NCI-H446 (cell line): Measurements from ENCODE around the gene RAB5B.

Experiments used
- DNase-seq, 2 experiments: peaks; one replicate each; lab custom pipeline; 2025; lab: John Stamatoyannopoulos, UW

RAB5B gene, protein sequence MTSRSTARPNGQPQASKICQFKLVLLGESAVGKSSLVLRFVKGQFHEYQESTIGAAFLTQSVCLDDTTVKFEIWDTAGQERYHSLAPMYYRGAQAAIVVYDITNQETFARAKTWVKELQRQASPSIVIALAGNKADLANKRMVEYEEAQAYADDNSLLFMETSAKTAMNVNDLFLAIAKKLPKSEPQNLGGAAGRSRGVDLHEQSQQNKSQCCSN

DNA sequence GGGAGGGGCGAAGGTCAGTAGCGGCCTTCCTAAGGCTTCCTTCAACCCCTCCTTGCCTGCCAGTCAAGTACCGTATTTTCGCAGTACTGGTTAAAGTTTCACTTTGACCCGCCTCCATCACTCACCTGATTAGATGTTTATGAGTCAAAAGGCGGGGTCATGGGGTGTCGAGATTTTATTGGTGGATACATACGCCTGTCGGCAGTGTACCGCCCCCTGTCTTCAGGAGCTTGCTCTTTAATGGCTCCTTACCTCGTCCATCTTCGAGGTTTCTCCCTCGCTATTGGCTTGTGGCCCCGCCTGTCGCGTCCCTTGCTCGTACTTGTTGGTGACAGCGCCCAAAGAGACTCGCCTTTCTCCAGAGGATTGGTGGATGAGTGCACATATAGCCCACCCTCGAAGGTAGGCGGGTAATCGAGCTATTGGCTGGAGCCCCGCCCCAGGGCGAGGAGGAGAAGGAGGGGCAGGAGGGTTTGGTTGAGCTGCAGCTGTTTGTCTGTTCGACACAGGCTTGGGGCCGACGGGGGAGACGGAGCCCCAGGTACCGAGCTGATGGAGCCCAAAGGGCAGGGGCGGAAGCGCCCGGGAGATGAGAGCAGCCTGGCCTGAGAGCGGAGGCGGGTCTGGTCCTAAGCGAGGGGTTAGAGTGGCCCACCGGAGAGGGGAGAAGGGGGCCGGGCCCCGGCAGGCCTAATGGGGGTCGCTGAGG lies at the start of gene RAB5B:
Gene RAB5B (plus strand): TSS at position 480 of the 709 bp plus-strand sequence. CDS start 12,883 bp downstream, outside the sequence.
- peak; percentile 98 to 99 for DNase-seq

DNA sequence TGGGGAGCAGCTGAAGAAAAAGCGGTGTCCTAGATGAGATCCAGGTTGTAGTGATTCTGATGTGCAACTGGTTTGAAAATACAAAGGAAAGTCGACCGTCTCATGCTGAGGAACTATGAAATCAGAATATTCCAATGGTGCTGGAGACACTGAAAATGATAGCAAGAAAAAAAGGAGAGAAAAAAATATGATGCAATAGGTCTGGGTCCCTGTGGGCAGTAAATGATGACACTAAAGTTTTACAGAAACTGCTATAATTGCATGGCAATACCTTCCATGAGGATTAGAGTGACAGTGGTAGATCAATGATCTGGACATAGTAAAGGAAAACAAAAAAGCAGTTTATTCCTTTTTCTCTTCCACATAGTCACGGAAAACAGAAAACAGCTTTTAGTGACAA lies 48.5 kb upstream of the RAB5B start:
- no peak for DNase-seq

DNA sequence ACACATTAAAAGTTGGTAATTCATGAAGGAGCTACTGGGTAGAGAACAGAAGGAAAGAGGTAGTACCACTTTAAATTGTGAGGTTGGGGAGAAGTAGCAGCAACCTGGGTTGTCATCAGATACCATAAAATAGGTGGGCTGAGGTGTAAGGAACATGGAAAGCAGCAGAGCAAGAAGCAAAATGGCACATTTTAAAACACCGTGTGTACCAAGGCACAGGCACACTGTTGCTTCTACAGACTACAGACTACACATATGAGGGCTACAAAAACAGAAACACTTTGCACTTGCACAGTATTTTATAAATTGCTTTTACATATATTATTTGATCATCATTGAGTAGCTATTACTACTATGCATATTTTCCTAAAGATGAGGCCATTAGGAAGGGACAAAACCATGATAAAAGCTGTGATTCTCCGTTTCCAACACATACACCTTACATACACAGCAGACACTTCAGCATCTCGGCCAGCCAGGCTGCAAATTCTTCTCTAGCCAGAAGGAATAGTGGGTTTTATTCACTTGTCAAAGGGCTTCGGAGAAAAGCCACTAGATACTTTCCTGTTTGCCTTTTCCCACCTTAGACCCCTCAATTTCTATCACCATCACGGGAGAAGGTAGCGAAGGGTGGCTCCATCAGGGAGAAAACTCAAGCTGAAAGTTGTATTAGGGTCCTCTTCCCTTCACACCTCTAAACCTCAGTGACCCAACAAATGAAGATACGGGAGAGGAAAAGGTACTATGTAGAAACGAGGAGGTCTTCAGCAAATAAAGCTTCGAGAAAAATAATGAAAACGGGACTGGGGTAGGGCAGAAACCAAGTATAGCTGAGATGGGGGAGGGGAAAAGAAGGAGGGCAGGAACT lies 47.8 kb upstream of the RAB5B start:
- no peak for DNase-seq

DNA sequence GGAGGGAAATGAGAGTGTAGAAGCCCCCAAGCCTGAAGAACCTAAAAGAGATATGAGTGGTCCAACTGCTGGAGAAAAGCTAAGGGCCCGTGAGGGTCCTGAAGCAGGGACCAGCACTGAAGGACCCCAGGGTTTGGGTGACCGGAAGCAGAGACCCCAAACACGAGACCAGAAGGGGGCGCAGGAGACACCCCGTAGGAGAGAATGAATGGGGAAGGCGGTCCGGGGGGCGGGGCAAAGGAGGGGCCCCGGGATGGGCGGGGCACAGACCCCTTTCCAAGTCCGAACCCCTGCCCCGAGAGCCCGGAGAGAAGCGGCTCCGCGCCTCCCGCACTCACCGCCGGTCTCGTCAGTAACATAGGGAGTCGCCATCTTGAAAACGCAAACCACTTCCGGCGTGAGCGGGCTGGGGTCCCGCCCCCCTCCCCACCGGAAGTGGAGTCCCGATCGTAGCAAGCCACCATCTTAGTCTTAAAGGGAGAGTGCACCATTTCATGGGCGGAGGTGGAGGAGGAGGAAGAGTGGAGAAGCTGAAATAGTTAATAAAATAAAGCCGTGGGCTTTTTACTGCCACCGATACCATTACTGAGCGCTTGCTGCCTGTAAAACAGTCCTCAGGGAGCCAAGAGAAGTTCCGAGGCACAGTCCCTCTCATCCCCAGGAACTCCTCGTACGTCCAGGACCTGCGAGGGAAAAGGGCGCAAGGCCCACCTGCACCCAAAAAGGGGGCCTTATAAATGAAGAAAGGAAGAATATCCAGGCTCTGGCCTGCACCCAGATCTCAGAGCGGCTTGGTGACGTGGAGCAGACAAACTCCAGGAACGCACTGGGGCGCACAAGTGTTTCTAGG lies 46.9 kb upstream of the RAB5B start:
- peak; percentile 92 to 94 for DNase-seq

DNA sequence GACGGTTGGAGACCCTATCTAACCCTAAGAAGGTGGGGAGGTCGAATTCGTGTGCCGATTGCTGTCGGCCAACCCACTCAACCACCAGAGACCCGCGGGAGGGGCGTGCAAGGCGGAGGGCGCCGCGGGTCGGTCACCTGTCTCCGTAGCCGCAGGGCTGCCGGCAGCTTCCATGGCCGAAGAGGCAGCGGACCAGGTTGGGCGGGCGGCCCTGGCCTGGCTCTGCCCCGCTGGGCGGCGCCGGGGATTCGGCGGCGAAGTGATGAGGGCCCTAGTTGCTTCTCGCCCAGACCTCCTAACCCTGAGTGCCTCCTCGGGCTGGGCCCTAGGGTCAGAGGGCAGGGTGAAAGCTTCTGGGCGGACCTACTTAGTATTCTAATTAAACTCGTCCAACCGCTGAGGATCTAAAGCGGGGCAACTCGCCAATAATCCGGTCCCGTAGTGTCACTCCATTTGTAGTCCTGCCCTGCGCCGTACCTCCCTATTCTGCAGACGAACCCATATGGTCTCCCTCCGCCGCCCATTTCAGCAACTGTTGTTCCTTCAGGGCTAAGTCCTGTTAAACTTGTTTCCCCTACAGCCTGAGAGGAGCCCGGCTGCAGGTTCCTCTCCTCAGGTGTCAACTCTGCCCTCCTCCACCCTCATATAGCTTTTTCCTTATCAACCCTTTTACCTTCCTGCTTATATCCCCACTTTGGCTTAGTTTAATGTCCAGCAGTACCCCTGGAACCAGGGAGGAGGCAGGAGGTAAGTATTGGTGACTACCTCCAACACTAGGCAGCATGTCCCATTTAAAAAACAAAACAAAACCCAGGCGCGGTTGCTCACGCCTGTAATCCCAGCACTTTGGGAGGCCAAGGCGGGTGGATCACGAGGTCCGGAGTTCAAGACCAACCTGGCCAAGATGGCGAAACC lies 46.0 kb upstream of the RAB5B start, which contains the start of gene PYM1:
Gene PYM1 (minus strand): TSS at position 307 of the 915 bp plus-strand sequence. CDS start 133 bp downstream, at position 174.
- DNase-seq = peak in 1 of 2 experiments; percentile 67

DNA sequence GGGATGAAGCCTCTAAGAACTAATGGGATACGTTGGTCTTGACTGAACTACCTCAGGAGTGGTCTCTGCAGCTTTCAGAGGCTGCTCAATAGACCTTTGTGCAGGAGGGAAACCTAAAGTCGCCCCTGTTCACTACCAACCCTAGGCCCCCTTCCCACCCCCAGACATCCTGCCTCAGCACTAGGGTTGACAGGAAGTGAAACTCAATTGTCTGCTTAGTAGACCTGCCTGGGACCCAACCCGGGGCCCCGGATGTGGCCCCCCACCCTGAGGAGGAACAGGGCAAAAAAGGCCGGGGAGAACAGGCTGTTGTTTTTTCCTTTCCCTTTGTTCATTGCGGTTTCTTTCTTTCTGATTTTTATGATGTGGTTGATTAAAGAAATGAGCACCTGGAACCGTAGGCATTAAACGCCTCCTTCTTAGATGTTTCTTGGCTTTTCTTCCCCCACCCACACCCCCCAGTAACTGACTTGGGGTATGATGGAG lies 44.5 kb upstream of the RAB5B start:
- no peak for DNase-seq

DNA sequence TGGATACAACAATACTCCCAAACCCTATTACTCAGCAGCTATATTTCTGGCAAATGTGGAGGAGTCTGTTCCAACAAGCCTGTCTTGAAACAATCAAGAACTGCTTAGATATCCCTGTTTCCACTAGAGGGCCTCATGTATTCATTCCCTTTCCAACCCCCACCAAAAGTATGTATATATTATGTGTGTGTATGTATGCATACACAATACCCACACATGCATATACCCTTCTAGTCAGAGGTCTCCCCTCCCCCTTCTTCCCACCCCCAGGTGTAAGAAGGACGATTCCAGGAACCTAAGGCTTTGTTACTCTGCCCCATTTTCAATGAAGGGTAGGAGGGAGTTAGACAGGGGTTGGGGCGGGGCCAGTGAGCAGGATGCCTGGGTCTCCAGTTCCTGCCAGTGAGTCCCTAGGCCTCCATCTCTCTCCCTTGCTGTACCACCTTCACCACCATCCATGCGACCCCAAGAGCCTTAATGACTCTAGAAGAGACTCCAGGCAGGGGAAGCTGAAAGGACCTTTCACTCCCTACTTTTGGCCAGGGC lies 43.0 kb upstream of the RAB5B start, which contains the start of gene DGKA:
Gene DGKA (plus strand): TSS at position 392 of the 546 bp plus-strand sequence. CDS start 5,342 bp downstream, outside the sequence.
- DNase-seq = peak in 1 of 2 experiments; percentile 71

DNA sequence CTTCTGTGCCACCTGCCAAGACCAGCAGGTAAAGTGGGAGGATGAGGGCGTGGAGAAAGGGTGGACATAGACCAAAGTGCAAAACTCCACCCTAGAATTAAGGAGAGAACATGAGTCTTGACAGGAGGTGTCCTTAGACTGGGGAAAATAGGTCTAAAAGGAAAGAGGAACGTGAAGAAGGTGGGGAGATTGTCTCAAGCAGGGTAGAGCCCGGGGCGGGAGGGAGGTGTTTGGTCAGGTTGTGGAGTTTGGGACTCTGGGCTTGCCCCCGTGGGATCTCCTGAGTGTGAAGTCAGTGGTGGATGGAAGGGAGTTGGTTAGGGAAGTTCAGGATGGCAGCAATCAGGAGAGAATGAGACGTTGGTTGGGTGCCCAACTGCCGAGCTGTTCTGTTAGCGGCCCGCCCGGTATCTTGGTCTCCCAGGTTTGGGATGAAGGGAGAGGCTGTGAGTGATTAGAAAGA lies 42.5 kb upstream of the RAB5B start:
- DNase-seq = no peak

DNA sequence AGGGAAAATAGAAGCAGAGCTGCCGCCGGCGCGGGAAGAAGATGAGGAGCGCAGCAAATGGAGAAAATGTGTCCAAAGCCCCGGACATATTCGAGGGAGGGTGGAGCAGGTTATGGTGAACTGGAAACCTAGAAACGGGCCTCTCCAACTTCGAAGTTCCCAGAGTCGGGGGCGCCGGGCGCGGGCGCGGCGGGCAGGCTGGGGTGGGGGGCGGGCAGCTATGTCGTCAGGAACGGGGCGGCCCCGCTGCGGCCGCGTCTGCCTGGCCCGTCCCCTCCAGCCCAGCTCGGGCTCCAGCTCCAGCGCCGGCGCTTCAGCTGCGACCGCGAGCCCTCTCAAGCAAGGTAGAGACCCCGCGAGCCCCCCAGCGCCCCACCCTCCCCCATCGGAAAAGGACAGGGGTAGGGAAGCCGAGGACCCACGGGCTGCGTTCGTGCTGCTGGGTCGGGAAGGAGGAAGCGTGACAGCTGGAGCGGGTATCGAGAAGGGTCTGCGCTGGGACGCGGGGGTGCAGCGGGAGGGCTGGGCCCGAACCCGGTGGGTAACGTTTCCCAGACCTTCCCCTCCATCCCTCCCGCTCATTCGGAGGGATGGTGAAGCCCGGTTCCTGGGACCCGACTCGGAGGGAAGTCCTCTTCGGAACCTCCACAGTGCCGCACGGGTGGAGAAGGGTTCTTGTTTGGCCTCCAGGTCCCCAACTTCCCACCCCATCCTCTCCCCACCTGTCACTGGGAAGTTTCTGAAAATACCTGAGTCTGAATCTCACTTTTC lies 41.9 kb upstream of the RAB5B start:
- DNase-seq = peak in 1 of 2 experiments; percentile 42

DNA sequence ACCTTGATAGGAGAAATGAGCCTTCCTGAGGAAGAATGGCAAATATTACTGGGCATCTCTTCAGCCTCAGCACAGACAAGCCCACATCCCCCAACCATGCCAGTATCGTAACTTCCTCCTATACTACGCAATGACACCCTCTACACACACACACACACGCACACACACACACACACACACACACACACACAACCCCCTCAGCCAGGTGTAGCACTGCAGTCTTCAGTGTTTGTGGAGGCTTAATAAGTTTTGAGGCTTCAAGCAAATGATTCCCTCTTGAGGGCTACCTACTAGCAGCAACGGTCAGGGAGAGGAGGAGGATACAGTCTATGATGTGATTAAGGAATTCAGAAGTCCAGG lies 41.3 kb upstream of the RAB5B start:
- no peak for DNase-seq

DNA sequence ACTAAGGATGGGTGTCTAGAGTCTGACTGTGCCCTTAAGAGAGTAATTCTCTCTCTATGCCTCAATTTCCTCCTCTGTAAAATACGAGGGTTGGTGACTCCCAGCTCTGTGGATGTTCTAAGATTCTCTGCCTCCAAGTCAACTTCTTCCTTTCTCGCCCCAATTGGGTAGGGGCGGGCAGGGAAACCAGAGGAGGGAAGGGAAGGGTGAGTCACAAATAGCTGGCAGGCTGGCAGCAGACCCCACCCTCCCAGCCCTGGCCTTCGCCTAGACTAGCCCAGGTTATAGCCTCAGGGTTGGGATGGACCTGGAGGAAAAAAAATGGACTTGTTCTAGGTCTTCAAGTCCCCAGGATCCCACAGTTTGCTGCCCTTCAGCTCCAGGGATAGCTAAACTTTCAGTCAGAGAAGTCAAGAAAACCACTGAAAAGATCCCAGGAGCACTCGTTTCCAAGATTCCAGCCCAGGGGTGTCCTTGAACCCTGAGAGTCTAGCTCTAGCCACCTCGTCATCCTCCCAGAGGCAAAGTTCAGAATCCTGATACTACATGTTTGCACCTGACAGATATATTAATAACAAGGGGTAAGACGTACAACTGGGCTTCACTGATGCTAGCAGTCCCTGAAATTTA lies 40.6 kb upstream of the RAB5B start:
- DNase-seq = no peak

DNA sequence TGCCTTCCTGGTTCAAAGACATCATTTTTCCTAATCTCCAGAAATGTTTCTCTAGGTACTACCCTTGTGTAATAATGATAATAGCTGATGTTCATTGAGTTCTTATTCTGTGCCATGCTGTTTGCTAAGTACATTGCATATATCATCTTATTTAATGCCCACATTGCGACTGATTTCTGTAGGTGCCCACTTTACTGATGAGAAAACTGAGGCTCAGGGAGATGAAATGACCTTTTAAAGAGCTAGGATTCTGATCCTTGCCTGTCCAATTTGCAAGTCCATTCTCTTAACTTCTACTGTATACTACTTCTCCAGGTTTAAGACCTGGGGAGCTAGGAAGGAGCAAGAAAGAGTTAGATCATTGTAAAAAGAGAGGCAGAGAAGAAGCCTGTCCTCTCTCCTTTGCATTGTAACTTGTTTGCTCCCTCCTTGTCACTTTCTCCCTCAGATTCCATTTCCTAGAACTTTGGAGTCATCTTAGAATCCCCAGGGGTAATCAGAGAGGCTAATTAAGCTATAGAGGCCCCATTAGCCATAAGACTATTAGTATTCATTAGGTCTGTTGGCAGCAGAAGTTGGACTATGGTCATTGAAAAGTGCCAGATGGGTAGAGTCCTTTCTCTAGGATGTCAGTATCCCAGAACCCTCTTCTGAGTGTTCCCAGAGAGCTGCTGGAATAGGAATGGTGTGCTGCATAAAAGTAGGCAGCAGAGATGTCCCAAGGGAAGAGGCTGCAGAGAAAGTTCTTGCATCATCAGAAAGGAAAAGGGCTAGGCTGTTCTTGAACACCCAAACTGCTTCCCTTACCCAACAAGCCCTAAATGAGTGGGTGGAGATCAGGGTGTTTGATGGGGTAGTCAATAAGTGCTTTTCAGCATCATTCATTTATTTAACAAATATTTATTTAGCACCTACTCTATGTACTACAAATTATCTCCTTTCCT lies 39.8 kb upstream of the RAB5B start:
- DNase-seq = no peak

DNA sequence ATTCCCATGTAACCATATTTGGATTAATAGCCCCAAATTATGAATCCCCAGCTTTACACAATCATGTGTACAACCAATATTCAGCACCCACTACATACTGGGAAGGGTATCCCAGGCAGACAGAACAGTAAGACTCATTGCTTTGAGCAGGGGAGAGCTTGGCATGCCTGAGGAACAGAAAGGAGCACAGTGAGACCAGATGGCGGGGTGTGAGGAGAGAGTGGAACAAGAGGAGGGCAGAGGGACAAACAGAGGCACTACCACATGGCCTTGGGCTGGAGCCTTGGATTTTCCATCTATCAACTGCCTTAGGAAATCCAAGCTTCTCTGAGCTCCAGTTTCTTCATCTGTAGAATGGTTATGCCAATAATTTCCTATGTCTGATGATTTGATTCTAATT lies 39.1 kb upstream of the RAB5B start:
- no peak for DNase-seq

DNA sequence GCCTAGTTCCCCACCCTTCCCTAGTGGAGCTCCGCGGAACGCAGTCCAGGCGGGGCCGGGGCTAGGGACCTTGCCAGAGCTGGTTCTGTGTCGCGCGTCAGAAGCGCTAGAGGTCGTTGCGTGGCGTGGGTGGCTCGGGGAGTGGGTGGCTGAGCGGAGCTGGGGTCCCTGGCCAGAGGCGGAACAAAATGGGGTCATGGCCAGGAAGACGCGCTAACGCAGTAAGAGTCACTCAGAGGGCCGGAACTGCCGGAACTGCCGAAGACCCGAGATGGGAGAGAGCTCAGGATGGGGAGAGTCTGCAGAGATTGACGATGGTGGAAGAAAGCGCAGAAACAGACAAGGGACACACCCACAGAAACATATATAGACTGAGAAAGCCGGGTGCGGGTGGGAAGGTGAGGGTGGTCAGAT lies 38.1 kb upstream of the RAB5B start:
- no peak for DNase-seq

DNA sequence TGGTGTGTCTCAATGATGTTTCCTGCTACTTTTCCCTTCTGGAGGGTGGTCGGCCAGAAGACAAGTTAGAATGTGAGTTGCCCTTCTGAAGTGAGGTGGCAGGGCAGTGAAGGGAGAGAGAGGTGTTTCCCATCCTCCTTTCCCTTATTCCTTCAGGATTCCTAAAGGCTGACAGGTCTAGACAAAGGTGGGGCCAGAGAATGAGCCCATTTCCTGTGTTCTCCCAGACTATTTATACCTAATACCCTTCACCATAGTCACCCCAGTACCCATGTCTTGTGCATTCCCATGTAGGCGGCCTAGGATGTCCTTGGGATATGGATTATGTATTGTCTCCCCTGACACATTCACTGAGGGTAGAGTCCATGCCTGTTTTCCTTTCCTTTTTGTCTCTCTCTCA lies 35.9 kb upstream of the RAB5B start:
- no peak for DNase-seq

DNA sequence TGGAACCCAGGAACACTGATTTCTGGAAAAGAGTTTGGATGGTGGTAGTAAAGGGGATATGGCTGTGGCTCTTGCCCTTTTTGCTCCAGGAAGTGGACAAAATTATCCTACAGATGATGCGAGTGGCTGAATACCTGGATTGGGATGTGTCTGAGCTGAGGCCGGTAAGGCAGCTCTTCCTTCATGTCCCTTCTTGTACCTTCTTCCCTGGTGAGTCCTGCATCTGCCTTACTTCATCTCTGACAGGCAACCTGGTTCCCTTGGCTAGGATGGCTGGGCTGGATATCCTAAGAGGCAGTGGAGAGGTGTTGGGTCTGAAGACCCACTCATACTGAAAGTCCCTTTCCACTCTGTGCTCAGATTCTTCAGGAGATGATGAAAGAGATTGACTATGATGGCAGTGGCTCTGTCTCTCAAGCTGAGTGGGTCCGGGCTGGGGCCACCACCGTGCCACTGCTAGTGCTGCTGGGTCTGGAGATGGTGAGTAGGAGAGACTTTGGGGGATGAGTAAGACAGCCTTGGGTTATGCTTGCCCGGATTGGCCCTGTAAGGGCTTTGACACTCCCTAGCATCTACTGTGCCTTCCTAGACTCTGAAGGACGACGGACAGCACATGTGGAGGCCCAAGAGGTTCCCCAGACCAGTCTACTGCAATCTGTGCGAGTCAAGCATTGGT lies 34.9 kb upstream of the RAB5B start:
- DNase-seq = no peak
